Measurements from ENCODE around the gene SPRED3. TPM values are rescaled to one million over a fixed set of nuclear protein-coding genes. Genes with fewer than 3 reads are reported as not detected.
"Not testable (repeated sequence)": the region's sequence is repeated elsewhere in the genome, so short reads cannot be mapped to it uniquely, and the experiment has no call there.

SPRED3 gene, protein sequence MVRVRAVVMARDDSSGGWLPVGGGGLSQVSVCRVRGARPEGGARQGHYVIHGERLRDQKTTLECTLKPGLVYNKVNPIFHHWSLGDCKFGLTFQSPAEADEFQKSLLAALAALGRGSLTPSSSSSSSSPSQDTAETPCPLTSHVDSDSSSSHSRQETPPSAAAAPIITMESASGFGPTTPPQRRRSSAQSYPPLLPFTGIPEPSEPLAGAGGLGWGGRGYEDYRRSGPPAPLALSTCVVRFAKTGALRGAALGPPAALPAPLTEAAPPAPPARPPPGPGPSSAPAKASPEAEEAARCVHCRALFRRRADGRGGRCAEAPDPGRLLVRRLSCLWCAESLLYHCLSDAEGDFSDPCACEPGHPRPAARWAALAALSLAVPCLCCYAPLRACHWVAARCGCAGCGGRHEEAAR
- total RNA-seq: not detected

DNA sequence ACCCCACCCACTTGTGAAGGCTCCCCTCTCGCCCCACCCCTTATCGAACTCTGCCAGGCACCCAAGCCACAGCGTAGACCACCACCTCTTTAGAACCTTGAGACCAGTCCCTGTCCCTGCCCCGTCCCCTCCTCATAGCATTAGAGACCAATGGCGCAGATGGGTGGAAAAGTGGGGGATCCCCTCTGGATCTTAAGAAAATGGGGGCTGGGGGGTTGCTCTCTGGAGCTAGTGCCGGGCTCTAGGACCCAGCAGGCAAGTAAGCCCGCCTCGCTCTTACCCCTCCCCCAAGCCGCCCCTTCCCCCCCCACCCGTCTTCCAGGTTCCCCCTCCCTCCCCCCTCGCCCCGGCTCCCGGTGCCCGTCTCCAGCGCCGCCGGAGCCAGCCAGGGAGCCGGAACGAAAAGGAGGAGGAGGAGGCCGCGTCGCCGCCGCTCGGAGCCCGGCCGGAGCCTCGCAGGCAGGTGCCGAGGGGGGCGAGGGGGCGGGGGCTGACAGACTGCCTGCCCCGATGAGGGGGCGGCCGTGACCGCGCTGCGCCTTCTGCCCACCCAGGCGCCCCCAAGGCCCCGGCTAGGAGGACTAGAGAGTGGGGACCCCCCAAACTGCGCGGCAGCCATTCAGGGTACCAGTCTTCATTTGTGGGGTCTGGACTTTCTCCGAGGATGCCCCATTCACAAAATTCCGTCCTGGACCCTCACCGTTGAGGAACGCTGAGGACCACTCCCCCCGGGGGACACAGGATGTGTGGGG, at the start of gene SPRED3:
Gene SPRED3 (plus strand): TSS at position 349 of the 752 bp plus-strand sequence. CDS start 1,606 bp downstream, outside the sequence.
- peaks cover 13 to 15% (median 14%) of the 10 kb centered on the region in 3 donors for H3K36me3 ChIP-seq (ENCODE audit: control insufficient read depth in 3 of 3, insufficient read depth in 3 of 3, low read length in 3 of 3)
- H3K9ac ChIP-seq (ENCODE audit: low read depth in 1 of 3, low read length in 3 of 3): peak within 1 kb of the TSS in 1 of 3 donors; percentile 33
- peak within 1 kb of the TSS; percentile 5 for H3K27ac ChIP-seq (ENCODE audit: low read depth, low read length)
- H3K27me3 ChIP-seq (ENCODE audit: control insufficient read depth in 3 of 3, insufficient read depth in 3 of 3, low read length in 3 of 3): peaks cover 3 to 4% (median 4%) of the 10 kb centered on the region in 3 donors
- no peaks in the 10 kb centered on the region for H3K9me3 ChIP-seq (ENCODE audit: control insufficient read depth in 3 of 3, low read length in 3 of 3)
- H3K4me3 ChIP-seq (ENCODE audit: low read length in 3 of 3): peak within 1 kb of the TSS; percentile 38 to 61 (median 61)
- H3K4me1 ChIP-seq (ENCODE audit: control insufficient read depth in 3 of 3, insufficient read depth in 3 of 3, low read length in 3 of 3): peaks cover 12 to 21% (median 20%) of the 10 kb centered on the region in 3 donors

DNA sequence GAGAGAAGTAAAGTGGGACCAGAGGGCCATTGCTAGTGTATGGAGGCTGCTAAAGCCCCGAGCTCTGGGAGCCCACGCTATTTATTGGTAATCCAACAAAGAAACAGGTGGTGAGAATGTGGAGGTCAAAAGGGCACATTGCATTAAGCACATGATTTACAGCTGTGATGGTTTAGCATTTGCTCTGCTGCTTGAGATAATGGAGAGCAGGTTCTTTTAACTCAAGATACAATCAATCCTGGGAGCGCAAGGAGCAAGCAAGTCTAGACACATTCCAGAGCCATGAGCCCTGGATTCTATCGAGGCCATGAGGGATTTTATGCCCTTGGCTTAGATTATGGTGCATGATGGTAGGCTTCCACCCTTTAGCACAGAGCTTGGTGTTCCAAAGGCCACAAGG, 49.5 kb upstream of the SPRED3 start:
- not testable (repeated sequence) for H3K4me1 ChIP-seq (ENCODE audit: control insufficient read depth in 3 of 3, insufficient read depth in 3 of 3, low read length in 3 of 3); H3K27me3 ChIP-seq (ENCODE audit: control insufficient read depth in 3 of 3, insufficient read depth in 3 of 3, low read length in 3 of 3); H3K4me3 ChIP-seq (ENCODE audit: low read length in 3 of 3); H3K27ac ChIP-seq (ENCODE audit: low read depth, low read length); H3K9ac ChIP-seq (ENCODE audit: low read depth in 1 of 3, low read length in 3 of 3); H3K9me3 ChIP-seq (ENCODE audit: control insufficient read depth in 3 of 3, low read length in 3 of 3); H3K36me3 ChIP-seq (ENCODE audit: control insufficient read depth in 3 of 3, insufficient read depth in 3 of 3, low read length in 3 of 3)

DNA sequence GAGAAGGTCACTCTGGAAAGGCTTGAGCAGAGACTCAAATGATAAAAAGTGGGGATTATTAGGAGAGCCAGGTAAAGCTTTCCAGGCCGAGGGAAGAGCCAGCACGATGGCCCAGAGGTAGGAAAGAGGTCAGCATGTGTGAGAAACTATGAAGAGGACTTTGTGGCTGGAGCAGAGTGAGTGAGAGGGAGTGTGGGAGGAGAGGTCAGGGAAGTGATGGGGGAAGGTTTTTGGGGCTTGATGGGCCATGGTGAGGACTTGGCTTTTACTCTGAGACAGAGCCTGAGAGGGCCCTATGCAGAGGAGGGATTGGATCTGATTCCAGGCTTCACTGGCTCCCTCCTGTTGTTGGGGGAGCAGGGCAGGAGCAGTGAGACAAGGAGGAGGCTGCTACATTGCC, 47.6 kb upstream of the SPRED3 start:
- Histone ChIP-seq H3K27ac (ENCODE audit: low read depth, low read length) (no peak overlapping the region), H3K36me3 (ENCODE audit: control insufficient read depth in 3 of 3, insufficient read depth in 3 of 3, low read length in 3 of 3) (peaks cover 0 to 4% (median 4%) of the 10 kb centered on the region in 3 donors), H3K9me3 (ENCODE audit: control insufficient read depth in 3 of 3, low read length in 3 of 3) (no peaks in the 10 kb centered on the region), H3K9ac (ENCODE audit: low read depth in 1 of 3, low read length in 3 of 3) (no peak overlapping the region), H3K27me3 (ENCODE audit: control insufficient read depth in 3 of 3, insufficient read depth in 3 of 3, low read length in 3 of 3) (no peaks in the 10 kb centered on the region), H3K4me3 (ENCODE audit: low read length in 3 of 3) (no peak overlapping the region), H3K4me1 (ENCODE audit: control insufficient read depth in 3 of 3, insufficient read depth in 3 of 3, low read length in 3 of 3) (peaks cover 9% of the 10 kb centered on the region in 3 donors)

DNA sequence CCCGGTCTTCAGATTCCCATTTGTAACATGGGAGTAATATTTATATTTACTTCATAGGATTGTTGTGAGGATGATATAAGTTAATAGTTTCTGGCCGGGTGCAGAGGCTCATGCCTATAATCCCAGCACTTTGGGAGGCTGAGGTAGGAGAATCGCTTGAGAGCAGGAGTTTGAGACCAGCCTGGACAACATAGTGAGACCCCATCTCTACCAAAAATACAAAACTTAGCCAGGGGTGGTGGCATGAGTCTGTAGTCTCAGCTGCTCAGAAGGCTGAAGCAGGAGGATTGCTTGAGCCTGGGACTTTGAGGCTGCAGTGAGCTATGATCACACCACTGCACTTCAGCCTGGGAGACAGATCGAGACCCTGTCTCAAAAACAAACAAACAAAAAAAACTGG, 41.7 kb upstream of the SPRED3 start:
- Histone ChIP-seq H3K27me3 (ENCODE audit: control insufficient read depth in 3 of 3, insufficient read depth in 3 of 3, low read length in 3 of 3) (peaks cover 4 to 8% (median 6%) of the 10 kb centered on the region in 3 donors), H3K9ac (ENCODE audit: low read depth in 1 of 3, low read length in 3 of 3) (no peak overlapping the region), H3K27ac (ENCODE audit: low read depth, low read length) (no peak overlapping the region), H3K4me1 (ENCODE audit: control insufficient read depth in 3 of 3, insufficient read depth in 3 of 3, low read length in 3 of 3) (no peaks in the 10 kb centered on the region), H3K36me3 (ENCODE audit: control insufficient read depth in 3 of 3, insufficient read depth in 3 of 3, low read length in 3 of 3) (peaks cover 0 to 4% (median 4%) of the 10 kb centered on the region in 3 donors), H3K4me3 (ENCODE audit: low read length in 3 of 3) (no peak overlapping the region), H3K9me3 (ENCODE audit: control insufficient read depth in 3 of 3, low read length in 3 of 3) (no peaks in the 10 kb centered on the region)

DNA sequence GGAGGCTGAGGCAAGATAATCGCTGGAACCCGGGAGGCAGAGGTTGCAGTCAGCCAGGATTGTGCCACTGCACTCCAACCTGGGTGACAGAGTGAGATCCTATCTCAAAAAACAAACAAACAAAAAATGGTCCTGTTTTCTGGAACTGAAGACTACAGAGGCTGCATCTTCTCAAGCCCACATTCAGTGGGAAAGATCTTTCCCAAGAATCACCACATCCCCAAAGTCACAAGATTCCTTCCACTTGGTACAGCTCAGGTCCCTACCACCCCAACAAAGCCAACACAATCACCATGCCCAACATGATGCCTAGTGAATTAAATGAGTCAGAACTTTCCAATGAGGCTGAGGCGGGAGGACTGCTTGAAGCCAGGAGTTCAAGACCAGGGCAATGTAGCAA, 37.6 kb upstream of the SPRED3 start:
- no peak overlapping the region for H3K4me3 ChIP-seq (ENCODE audit: low read length in 3 of 3)
- no peaks in the 10 kb centered on the region for H3K9me3 ChIP-seq (ENCODE audit: control insufficient read depth in 3 of 3, low read length in 3 of 3)

DNA sequence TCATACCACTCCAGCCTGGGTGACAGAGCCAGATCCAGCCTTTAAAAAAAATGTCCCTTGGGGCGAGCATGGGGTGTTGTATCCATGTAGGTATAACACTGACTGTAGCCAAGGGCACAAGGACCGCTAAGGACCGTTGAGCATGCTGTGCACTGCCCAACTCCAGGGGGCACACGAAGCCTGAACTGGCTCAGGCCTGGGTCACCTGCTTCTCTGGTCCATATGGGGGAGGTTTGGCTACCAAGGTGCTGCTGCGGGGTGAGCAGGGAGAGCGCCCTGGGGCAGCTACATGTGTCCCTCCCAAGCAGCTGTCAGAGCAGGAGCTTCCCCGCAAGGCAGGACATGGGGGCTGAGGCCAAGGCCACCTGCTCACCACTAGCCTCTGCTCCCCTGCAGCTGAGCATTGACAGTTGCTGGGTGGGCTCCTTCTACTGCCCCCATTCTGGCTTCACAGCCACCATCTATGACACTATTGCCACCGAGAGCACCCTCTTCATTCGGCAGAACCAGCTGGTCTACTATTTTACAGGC, 36.6 kb upstream of the SPRED3 start:
- Histone ChIP-seq H3K9ac (ENCODE audit: low read depth in 1 of 3, low read length in 3 of 3) (no peak overlapping the region), H3K4me3 (ENCODE audit: low read length in 3 of 3) (no peak overlapping the region), H3K4me1 (ENCODE audit: control insufficient read depth in 3 of 3, insufficient read depth in 3 of 3, low read length in 3 of 3) (no peaks in the 10 kb centered on the region), H3K27ac (ENCODE audit: low read depth, low read length) (no peak overlapping the region), H3K36me3 (ENCODE audit: control insufficient read depth in 3 of 3, insufficient read depth in 3 of 3, low read length in 3 of 3) (no peaks in the 10 kb centered on the region), H3K9me3 (ENCODE audit: control insufficient read depth in 3 of 3, low read length in 3 of 3) (no peaks in the 10 kb centered on the region), H3K27me3 (ENCODE audit: control insufficient read depth in 3 of 3, insufficient read depth in 3 of 3, low read length in 3 of 3) (peaks cover 26 to 37% (median 28%) of the 10 kb centered on the region in 3 donors)

More for the DNA sequence above, 37.6 kb upstream of the SPRED3 start:
- Histone ChIP-seq H3K27ac (ENCODE audit: low read depth, low read length) (no peak overlapping the region), H3K9ac (ENCODE audit: low read depth in 1 of 3, low read length in 3 of 3) (no peak overlapping the region), H3K27me3 (ENCODE audit: control insufficient read depth in 3 of 3, insufficient read depth in 3 of 3, low read length in 3 of 3) (peaks cover 22 to 28% (median 22%) of the 10 kb centered on the region in 3 donors), H3K4me1 (ENCODE audit: control insufficient read depth in 3 of 3, insufficient read depth in 3 of 3, low read length in 3 of 3) (no peaks in the 10 kb centered on the region), H3K36me3 (ENCODE audit: control insufficient read depth in 3 of 3, insufficient read depth in 3 of 3, low read length in 3 of 3) (no peaks in the 10 kb centered on the region)

DNA sequence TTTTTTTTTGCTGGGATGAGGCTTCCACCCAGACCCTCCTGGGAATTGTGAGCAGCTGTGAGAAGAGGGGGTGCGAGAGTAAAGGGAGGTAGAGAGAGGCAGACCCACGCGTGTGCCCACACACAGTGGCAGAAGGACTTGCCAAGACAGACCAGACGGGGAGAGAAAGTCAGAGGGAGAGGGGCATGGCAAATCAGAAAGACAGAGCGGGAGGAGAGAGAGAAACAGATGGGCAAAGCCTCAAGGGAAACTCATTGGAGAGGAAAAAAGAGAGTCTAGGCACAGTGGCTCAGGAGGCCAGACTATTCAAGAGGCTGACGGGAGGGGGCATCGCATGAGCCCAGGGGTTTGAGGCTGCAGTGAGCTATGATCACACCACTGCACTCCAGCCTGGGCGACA, 35.9 kb upstream of the SPRED3 start:
- Histone ChIP-seq H3K9ac (ENCODE audit: low read depth in 1 of 3, low read length in 3 of 3) (no peak overlapping the region), H3K4me3 (ENCODE audit: low read length in 3 of 3) (no peak overlapping the region), H3K4me1 (ENCODE audit: control insufficient read depth in 3 of 3, insufficient read depth in 3 of 3, low read length in 3 of 3) (no peaks in the 10 kb centered on the region), H3K27me3 (ENCODE audit: control insufficient read depth in 3 of 3, insufficient read depth in 3 of 3, low read length in 3 of 3) (peaks cover 26 to 41% (median 28%) of the 10 kb centered on the region in 3 donors), H3K9me3 (ENCODE audit: control insufficient read depth in 3 of 3, low read length in 3 of 3) (no peaks in the 10 kb centered on the region), H3K27ac (ENCODE audit: low read depth, low read length) (no peak overlapping the region), H3K36me3 (ENCODE audit: control insufficient read depth in 3 of 3, insufficient read depth in 3 of 3, low read length in 3 of 3) (no peaks in the 10 kb centered on the region)

DNA sequence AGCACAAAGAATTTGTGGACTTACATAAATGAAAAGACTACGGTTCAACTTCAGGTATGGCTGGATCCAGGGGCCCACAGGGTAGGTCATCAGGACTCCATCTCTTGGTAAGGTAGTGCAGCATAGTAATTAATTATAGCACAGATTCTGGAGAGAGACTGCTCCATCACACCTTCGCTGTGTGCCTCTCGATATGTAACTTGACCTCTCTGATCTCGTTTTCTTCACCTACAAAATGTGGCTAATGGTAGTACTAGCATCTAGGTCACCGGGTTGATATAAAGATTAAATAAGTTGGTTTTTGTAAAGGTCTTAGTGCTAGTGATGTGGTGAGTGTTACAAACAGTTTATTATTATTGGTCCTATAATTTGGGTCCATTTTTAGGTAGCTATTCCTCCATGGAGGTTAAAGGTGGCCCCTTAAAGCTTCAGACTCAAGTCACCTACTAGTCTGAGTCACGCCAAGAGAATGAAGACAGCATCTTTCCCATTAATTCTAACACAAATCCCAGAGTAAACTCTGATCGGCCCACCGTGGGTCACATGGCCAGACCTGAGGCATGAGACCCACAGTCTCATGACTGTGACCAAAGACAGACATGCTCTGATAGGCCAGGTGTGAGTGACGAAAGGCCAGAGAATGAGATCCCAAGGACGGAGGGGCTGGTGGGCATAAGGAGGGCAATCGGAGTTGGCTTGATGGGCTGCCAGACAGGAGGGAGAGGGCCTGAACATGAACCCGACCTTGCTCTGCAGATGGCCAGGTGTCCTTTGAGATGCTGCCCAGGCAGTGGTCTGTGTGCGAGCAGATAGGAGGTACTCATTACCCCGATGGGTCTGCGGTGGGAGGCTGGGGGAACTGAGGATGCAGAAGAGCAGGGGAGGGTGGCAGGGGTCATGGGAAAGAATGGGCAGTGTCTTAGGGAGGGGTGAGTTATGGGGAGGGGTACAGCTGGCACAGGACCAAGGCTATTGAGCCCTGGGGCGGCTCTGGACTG, 32.5 kb upstream of the SPRED3 start:
- H3K9ac ChIP-seq (ENCODE audit: low read depth in 1 of 3, low read length in 3 of 3): no peak overlapping the region
- no peaks in the 10 kb centered on the region for H3K9me3 ChIP-seq (ENCODE audit: control insufficient read depth in 3 of 3, low read length in 3 of 3)
- H3K36me3 ChIP-seq (ENCODE audit: control insufficient read depth in 3 of 3, insufficient read depth in 3 of 3, low read length in 3 of 3): no peaks in the 10 kb centered on the region
- no peak overlapping the region for H3K27ac ChIP-seq (ENCODE audit: low read depth, low read length)
- no peak overlapping the region for H3K4me3 ChIP-seq (ENCODE audit: low read length in 3 of 3)
- H3K4me1 ChIP-seq (ENCODE audit: control insufficient read depth in 3 of 3, insufficient read depth in 3 of 3, low read length in 3 of 3): peaks cover 0 to under 1% (median under 1%) of the 10 kb centered on the region in 3 donors
- peaks cover 42 to 64% (median 47%) of the 10 kb centered on the region in 3 donors for H3K27me3 ChIP-seq (ENCODE audit: control insufficient read depth in 3 of 3, insufficient read depth in 3 of 3, low read length in 3 of 3)

DNA sequence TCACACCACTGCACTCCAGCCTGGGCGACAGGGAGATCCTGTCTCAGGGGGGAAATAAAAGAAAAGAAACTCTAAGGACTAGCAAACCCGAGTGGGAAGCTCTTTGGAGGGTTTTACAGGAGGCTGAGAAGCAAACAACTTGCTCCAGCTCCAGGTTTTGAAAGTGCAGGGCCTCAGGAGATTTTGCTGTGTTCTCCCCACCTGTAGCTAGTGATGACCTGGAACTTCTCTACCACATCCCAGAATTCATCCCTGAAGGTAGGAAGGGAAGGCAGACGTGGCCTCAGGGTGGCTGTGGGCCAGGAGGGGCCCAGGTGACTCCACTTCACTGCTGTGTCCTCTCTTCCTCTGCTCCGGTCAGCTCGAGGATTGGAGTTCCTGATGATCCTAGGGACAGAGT, 30.4 kb upstream of the SPRED3 start:
- no peak overlapping the region for H3K9ac ChIP-seq (ENCODE audit: low read depth in 1 of 3, low read length in 3 of 3)
- H3K4me3 ChIP-seq (ENCODE audit: low read length in 3 of 3): no peak overlapping the region
- peaks cover 4 to 15% (median 12%) of the 10 kb centered on the region in 3 donors for H3K4me1 ChIP-seq (ENCODE audit: control insufficient read depth in 3 of 3, insufficient read depth in 3 of 3, low read length in 3 of 3)
- H3K27ac ChIP-seq (ENCODE audit: low read depth, low read length): no peak overlapping the region
- no peaks in the 10 kb centered on the region for H3K9me3 ChIP-seq (ENCODE audit: control insufficient read depth in 3 of 3, low read length in 3 of 3)
- H3K27me3 ChIP-seq (ENCODE audit: control insufficient read depth in 3 of 3, insufficient read depth in 3 of 3, low read length in 3 of 3): peaks cover 34 to 61% (median 39%) of the 10 kb centered on the region in 3 donors
- H3K36me3 ChIP-seq (ENCODE audit: control insufficient read depth in 3 of 3, insufficient read depth in 3 of 3, low read length in 3 of 3): no peaks in the 10 kb centered on the region

Data from skeletal muscle tissue (tissue), 4 donors.